WTC11 (cell line): Measurements from ENCODE around the gene ARHGEF25.
A peak's percentile ranks its signal among the peaks of the same experiment; 100 is the strongest.

Experiments used
- SP1 ChIP-seq: sonication (generic); formaldehyde crosslinking; conservative IDR thresholded peaks from 2 replicates; pipeline ENCODE4 v1.8.1; 2022; ENCODE audit warnings: missing genetic modification reagents
- TEAD4 ChIP-seq: sonication (generic); formaldehyde crosslinking; IDR thresholded peaks from 2 replicates; pipeline ENCODE4 v1.8.0; 2022; ENCODE audit warnings: mild to moderate bottlenecking, missing genetic modification reagents
- ZBTB21 ChIP-seq: sonication (generic); formaldehyde crosslinking; IDR thresholded peaks from 2 replicates; pipeline ENCODE4 v1.8.1; 2023; ENCODE audit warnings: mild to moderate bottlenecking, missing genetic modification reagents, borderline replicate concordance
- TF ChIP-seq, protein P1 (sequence below): fragments of 200-600 bp; IDR thresholded peaks from 2 replicates; pipeline ENCODE4 v1.8.0; 2022; ENCODE audit warnings: antibody characterized with exemption
- TF ChIP-seq, protein P2 (sequence below): sonication (generic); formaldehyde crosslinking; IDR thresholded peaks from 2 replicates; pipeline ENCODE4 v1.8.0; 2022; ENCODE audit warnings: mild to moderate bottlenecking, missing genetic modification reagents
- TF ChIP-seq, protein P3 (sequence below): sonication (generic); formaldehyde crosslinking; IDR thresholded peaks from 2 replicates; pipeline ENCODE4 v1.8.1; 2022; ENCODE audit warnings: low read depth, mild to moderate bottlenecking, moderate library complexity, missing genetic modification reagents, borderline replicate concordance
- TF ChIP-seq, protein P4 (sequence below): sonication (generic); formaldehyde crosslinking; IDR thresholded peaks from 2 replicates; pipeline ENCODE4 v1.8.1; 2023; ENCODE audit warnings: mild to moderate bottlenecking, missing genetic modification reagents, borderline replicate concordance

DNA sequence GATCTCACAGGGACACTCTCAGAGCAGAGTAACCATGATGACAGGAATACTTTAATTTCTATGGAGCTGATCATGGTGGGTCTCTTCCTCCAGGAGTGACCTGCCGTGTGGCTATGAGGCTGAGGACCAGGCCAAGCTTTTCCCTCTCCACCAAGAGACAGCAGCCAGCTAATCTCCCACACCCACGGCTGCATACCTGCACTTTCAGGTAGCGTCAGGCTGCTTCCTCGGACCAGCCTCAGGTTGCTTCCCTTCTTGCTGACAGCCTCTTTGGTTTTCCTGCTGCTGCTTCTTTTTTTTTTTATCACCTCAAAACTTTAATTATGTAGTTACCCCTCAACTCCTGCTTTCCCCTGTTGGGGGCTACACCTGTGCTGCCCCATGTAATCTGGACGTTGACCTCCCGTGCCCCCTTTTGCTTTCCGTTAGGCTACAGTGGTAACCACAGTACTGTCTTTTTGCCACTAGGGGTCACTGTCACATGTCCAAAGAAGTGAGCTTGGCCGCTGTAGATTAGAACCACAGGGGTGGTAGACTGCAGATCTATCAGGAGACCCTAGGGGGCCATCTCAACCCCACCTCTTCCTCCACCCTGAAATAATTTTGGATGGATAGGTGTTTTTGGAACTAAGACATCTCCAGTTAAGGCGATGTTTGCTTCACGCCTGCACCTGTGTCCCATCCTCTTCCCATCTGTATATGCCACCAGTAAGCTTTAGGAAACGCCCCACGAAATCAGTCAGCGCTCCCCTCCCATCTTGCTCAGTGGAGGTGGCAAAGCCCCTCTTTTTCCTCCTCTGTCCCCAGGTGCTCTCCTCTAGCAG is 28.0 kb upstream of the ARHGEF25 start:
- TF ChIP-seq, protein P1, sequence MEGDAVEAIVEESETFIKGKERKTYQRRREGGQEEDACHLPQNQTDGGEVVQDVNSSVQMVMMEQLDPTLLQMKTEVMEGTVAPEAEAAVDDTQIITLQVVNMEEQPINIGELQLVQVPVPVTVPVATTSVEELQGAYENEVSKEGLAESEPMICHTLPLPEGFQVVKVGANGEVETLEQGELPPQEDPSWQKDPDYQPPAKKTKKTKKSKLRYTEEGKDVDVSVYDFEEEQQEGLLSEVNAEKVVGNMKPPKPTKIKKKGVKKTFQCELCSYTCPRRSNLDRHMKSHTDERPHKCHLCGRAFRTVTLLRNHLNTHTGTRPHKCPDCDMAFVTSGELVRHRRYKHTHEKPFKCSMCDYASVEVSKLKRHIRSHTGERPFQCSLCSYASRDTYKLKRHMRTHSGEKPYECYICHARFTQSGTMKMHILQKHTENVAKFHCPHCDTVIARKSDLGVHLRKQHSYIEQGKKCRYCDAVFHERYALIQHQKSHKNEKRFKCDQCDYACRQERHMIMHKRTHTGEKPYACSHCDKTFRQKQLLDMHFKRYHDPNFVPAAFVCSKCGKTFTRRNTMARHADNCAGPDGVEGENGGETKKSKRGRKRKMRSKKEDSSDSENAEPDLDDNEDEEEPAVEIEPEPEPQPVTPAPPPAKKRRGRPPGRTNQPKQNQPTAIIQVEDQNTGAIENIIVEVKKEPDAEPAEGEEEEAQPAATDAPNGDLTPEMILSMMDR = peak; percentile 92
- TF ChIP-seq, protein P2, sequence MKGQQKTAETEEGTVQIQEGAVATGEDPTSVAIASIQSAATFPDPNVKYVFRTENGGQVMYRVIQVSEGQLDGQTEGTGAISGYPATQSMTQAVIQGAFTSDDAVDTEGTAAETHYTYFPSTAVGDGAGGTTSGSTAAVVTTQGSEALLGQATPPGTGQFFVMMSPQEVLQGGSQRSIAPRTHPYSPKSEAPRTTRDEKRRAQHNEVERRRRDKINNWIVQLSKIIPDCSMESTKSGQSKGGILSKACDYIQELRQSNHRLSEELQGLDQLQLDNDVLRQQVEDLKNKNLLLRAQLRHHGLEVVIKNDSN (CRISPR knock-in tag) = no peak
- TF ChIP-seq SP1 (no peak), TEAD4 (CRISPR knock-in tag) (no peak), ZBTB21 (CRISPR knock-in tag) (no peak)
- TF ChIP-seq, protein P3, sequence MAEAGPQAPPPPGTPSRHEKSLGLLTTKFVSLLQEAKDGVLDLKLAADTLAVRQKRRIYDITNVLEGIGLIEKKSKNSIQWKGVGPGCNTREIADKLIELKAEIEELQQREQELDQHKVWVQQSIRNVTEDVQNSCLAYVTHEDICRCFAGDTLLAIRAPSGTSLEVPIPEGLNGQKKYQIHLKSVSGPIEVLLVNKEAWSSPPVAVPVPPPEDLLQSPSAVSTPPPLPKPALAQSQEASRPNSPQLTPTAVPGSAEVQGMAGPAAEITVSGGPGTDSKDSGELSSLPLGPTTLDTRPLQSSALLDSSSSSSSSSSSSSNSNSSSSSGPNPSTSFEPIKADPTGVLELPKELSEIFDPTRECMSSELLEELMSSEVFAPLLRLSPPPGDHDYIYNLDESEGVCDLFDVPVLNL (CRISPR knock-in tag) = no peak
- TF ChIP-seq, protein P4, sequence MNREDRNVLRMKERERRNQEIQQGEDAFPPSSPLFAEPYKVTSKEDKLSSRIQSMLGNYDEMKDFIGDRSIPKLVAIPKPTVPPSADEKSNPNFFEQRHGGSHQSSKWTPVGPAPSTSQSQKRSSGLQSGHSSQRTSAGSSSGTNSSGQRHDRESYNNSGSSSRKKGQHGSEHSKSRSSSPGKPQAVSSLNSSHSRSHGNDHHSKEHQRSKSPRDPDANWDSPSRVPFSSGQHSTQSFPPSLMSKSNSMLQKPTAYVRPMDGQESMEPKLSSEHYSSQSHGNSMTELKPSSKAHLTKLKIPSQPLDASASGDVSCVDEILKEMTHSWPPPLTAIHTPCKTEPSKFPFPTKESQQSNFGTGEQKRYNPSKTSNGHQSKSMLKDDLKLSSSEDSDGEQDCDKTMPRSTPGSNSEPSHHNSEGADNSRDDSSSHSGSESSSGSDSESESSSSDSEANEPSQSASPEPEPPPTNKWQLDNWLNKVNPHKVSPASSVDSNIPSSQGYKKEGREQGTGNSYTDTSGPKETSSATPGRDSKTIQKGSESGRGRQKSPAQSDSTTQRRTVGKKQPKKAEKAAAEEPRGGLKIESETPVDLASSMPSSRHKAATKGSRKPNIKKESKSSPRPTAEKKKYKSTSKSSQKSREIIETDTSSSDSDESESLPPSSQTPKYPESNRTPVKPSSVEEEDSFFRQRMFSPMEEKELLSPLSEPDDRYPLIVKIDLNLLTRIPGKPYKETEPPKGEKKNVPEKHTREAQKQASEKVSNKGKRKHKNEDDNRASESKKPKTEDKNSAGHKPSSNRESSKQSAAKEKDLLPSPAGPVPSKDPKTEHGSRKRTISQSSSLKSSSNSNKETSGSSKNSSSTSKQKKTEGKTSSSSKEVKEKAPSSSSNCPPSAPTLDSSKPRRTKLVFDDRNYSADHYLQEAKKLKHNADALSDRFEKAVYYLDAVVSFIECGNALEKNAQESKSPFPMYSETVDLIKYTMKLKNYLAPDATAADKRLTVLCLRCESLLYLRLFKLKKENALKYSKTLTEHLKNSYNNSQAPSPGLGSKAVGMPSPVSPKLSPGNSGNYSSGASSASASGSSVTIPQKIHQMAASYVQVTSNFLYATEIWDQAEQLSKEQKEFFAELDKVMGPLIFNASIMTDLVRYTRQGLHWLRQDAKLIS = no peak
